ENCODE data around the gene ANKRD39. TPM values are rescaled to one million over a fixed set of nuclear protein-coding genes. Genes with fewer than 3 reads are reported as not detected.
"Not testable (repeated sequence)": the region's sequence is repeated elsewhere in the genome, so short reads cannot be mapped to it uniquely, and the experiment has no call there.

ANKRD39 gene
- total RNA-seq, 1 experiment from 2014 or later = 11.7 TPM

DNA sequence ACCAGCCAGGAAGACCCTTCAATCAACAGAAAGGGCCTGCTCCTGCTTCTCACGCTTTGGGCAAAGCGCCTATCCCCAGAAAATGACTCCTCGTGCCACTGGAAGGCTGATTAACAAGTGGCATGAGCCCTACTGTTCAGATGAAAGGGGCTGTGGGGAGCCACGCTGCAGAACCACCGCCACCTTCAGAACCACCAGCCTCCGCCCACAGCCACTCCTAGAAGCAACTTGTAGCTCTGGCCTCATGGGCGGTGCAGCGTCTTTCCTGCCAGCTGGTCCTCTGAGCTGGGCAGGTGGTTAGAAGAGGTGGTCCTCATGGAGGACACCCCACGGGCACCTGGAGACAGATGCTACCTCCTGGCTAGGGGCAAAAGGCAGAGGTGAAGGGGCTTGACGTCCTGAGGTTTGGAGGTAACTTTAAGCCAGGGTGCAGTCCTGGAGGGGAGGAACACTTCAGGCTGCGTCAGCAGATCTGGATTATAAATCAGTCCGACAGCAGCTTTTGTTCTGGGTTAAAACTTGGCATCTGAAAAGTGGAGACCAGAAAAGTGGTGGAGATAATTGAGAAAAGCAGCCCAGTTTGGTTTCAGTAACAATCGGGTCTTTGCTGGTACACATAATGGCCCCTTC, 12.9 kb upstream of the ANKRD39 start:
- peak; percentile 41 for DNase-seq (ENCODE audit: low read depth)

DNA sequence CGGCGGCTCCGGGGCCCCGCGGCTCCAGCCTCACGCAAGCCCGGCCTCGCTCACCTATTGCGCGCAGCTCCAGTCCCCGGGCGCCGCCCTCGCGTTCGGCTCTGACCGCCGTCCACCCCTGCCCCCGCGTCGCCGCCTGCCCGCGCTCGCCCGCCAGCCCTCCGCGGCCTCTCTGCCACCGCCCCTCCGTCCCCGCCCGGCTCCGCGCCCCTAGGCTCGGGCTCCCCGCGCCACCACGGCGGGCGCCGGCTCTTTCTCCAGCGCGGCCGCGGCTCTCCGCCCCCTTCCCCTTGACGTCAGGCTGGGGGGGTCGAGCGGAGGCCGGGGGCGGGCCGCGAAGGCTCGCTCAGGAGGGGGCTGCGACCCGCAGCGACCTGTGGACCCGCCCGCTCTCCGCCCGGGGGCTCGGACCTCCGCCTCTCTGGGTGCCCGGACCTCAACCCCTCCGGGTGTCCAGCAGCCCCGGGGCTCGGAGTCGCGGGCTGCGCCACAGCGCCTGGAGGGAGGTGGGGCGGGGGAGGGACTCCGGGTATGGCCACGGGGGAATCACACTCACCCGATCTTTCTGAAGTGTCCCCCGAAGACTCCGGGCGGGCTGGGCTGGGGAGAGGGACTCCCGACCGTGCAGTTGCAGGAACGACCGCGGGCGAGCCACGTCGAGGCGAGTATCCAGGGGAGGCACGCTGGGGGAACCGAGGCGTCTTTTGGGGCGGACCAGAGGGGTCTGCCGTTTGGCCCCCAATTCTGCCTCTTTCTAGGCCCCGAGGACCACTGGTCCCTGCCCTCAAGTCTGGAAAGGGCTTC, 12.2 kb upstream of the ANKRD39 start, which contains the start of gene SEMA4C:
Gene SEMA4C (minus strand): TSS at position 259 of the 804 bp plus-strand sequence. CDS start 2,194 bp downstream, outside the sequence.
- DNase-seq (ENCODE audit: low read depth) = peak; percentile 47

DNA sequence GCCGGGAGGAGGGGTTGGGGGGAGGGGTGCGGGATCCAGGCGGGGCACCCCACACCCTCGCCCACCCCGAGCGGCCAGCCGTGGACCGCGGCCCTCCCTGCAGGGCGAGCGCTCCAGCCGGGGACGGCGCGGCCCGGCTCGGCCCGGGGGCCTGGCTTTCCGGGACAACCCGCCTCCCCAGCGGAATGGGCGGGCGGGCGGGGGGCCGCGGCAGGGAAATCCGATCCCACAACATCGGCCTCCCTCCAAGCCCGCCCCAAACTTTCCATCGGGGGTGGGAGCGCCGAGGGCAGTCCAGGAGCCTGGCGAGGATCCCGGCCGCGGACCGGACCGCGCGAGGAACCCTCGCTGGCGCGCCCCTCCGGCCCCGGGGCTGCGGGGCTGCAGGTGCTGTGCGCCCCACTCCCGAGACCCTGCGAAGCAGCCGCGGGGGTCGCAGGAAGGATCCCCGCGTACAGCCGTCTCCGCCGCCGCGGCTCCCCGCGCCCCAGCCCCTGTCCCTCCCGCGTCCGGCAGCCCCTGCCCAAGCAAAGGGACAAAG, 11.5 kb upstream of the ANKRD39 start:
- peak; percentile 70 for DNase-seq (ENCODE audit: low read depth)

DNA sequence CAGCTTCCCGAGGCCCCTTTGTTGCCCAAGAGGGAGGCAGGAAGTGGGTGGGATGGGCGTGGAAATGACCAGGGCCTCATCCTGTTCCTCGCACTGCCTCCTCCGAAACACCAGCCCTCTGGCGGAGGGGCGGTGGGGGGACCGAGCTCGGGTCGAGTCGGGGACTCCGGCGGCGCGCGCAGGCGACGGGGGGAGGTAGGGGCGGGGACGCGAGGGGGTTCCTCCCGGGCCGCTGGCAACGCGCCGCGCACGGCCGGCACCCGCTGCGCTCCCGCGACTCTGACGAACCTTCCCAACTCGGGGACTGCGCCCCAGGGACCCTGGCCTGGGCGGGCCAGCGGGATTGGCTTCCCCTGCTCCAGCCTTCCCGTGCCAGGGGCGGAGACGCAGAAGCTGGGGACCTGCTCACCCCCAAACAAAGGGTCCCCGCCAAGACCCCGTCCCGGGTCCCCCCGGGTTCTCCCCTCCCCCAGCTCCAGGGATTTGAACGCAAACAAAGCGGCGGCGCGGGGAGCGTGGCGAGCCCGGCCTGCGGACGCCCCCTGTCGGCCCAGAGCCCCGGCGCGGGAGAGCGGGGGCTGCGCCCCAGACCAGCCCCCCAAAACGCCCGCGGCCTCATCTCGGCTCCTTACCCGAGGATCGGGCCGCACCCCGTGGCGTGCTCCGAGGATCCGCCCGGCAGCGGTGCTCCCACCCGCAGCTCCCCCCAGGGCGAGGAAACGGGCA, 10.9 kb upstream of the ANKRD39 start:
- peak; percentile 95 for DNase-seq (ENCODE audit: low read depth)

DNA sequence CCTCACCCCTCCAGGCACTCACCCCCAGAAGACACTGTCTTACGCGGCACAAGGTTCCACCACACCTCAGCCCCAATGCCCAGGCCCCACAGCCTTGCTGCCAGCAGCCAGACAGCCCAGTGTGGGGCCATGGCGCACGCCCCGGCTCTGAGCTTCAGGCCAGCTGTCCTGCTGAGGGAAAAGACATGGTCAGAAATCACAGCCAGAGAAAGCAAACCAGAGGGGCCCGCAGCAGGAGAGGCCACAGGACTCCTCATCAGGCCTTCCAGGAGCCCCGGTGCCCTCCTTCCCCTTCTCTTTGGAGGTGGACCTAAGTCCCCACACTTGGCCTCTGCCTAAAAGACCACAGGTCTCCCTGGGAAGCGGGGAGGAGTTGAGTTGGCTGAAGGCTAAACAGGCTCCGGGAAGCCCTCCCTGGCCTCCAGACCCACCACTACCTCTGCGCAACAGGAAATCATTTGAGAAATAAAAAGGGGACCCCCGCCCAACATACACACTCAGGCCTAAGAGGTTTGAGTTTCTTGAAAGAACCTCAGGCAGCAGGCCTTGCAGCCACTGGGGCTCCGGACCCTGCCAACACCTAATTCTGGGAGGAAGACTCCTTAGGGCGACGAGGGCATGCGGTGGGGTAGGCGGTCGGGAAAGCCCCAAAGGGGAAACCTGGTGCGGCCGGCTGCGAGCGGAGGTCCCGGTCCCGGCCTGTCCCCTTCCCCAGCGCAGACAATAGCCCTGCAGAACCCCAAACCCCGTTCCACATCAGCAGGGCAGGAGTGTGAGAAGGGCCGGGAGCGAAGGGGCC, 10.1 kb upstream of the ANKRD39 start:
- no peak for DNase-seq (ENCODE audit: low read depth)

DNA sequence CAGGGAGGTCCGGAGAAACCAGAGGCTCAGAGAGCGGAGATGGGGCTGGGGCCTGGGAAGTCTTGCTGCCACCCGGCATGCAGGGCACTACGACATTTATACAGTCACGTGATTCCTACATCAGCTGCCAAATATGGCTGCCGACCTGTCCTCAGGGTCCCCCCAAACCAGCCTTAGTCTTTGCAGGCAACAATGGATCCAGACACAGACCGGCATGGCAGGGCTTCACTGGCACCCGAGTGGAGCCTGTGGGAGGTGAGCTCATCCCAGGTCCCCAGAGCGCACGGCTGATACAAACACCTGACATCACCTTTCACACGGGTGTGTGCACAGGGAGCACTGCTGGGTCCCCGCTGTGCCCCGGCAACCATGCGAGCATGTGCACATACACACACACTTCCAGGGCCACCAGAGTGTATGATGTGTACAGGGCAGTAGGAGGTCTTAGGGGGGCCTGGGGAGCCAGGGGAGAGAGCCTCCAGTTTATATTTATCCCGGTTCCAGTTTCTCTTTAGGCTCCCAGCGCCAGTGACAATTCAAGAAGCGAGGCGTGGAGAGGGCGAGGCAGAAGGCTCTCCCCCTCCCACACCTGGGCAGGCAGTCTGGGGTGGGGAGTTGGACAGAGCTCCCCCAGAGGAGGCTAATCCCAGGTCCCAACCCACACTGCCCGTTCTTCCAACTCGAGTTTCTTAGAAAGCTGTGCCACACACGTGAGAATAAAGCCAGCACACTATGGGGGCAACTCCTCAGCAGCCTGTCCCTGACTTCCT, 9.4 kb upstream of the ANKRD39 start:
- no peak for DNase-seq (ENCODE audit: low read depth)

DNA sequence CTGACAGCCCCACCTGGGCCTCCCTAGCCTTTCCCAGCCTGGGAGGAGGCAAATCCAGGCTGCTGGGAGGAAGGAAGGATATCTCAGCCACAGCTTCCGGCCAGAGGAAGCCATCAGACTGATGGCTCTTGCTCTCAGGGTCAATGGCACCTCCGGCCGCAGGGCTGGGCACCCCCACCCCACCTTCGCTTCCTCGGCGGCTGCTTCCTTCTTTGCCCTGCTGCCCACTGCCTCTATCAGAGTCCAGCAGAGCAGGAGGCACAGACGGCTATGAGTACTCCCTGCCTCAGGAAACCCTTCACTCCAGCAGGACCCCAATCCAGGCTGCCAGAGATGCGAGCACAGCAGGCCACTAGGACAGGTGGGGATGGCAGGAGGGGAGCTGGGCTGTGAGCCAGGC, 8.8 kb upstream of the ANKRD39 start:
- no peak for DNase-seq (ENCODE audit: low read depth)

DNA sequence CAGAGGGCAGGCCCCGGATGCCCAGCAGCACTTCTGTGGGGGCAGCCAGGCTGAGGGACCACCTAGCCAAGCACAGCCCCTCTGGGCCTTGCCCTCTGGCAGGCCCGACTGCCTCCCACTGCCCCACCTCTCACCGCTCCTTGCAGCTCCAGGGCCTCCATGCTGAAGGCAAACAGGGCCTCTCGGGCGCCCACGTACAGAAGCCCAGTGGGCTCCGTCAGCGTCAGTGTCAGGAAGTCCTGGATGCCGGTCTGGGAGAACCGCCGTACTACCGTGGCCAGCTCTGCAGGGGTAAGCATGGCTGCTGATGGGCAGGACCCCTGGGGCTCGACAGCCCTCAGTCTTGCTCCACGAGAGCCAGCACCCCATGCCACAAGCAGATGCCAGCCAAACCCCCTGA, 8.3 kb upstream of the ANKRD39 start:
- no peak for DNase-seq (ENCODE audit: low read depth)

DNA sequence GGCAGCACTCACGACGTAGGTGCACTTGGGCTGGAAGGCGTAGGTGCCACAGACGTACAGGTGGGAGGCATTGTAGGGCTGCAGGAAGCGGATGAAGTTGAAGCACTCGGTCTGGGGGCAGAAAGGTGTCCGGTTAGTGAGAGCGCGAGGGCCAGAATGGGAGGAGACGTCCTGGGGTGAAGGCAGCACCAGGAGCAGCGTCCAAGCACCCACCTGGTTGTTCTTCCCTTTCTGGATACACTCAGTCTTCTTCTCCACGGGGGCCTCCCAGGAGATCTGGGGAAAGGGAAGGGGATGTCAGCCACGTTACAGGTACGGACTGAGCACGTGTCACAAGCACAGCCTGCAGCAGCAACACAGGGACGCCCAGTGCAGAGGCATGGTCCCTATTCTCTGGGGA, 7.8 kb upstream of the ANKRD39 start:
- no peak for DNase-seq (ENCODE audit: low read depth)

DNA sequence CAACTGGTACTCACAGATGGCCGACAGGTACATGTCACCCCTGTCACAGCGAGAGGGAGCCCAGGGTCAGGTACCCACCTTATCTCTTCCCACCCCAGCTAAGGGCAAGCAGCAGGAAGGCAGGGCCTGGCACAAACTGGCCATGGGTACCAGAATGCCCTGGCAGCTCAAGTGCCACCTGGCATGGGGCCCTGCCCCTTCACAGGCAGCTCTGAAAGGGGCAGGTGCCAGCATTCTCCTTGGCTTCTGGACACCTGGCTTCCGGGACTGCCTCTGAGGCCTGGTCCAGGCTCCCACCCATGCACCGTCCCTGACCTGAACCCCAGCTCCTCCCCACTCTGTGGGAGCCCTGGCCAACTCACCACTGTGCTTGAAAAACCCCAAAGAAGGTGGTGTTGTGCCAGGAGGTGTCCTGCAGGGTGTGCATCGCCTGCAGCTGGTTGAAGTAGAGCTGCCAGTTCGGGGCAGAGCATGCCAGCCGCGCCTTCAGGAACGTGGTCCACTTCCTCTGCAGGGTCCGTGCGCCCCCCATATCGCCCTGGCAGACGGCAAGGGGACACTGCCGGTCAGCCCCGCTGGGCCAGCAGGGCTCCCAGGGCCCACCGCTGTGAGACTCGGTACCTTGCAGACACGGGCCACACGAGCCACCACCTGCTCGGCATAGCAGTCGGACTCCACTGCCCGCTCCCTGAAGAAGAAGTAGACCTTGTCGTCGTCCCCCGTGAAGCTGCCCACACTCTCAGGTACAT, 6.7 kb upstream of the ANKRD39 start:
- DNase-seq (ENCODE audit: low read depth) = no peak

DNA sequence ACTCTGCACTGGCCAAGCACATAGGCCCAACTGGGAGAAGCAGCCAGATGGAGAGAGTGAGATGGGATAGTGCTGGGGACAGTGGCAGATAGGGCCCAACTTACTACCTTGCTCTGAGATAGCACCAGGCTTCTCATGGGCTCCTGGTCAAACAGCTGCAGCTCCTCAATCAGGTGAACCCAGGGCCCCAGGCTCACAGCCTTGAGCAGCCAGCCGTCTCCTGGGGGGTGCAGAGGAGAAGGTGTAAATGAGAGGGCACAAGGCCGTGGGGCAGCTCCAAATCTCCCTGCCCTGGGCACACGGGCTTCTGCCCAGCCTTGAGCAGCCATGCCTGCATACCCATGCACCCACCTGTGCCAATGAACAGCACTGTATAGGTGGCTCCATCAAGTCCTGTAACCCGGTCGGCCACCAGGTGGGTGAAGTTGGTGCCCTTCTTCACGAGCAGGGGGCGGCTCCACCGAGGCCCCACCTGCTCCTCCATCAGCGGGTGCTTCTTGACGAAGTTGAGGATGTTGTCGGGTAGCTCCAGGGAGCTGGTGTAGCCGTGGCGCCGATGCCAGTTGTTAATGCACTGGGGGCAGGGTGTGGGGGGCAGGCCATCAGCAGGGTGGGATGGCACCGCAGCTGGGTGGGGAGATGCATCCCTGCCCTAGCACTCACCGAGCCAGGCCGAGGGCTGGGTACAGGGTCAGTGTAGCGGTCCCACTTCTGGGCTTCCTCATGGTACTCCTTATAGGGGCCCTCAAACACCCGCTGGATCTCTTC, 5.9 kb upstream of the ANKRD39 start:
- DNase-seq (ENCODE audit: low read depth) = no peak

DNA sequence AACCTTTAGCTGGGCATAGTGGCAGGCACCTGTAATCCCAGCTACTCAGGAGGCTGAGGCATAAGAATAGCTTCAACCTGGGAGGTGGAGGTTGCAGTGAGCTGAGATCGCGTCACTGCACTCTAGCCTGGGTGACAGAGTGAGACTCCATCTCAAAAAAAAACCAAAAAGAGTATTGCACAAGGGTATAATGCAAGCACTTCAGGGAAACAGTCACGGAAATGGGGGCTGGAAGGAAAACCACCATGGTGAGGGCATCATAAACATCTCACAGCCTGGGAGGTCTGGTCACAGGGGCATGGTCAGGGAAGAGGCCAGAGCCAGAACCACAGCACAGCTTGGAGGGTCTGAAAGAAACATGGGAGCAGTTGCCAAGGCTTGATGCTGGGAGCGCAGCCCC, 5.2 kb upstream of the ANKRD39 start:
- not testable (repeated sequence) for DNase-seq (ENCODE audit: low read depth)

DNA sequence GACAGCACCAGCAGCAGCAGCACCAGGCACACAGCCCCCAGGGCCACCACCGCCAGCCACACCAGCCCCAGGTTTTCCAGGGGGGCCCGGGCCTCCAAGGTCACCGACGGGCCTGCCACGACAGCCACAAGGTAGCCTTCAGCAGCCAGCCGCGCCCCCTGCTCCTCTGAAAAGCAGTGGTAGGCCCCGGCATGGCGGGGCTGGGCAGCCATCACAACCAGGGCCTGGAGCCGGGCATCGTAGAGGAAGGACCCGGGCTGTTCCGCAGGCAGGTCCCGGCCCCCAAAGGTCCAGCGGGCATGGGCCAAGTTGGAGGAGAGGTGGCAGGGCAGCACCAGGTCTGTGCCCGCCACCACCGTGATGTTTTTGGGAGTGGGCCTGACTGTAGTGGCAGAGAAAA, 3.3 kb upstream of the ANKRD39 start:
- no peak for DNase-seq (ENCODE audit: low read depth)

DNA sequence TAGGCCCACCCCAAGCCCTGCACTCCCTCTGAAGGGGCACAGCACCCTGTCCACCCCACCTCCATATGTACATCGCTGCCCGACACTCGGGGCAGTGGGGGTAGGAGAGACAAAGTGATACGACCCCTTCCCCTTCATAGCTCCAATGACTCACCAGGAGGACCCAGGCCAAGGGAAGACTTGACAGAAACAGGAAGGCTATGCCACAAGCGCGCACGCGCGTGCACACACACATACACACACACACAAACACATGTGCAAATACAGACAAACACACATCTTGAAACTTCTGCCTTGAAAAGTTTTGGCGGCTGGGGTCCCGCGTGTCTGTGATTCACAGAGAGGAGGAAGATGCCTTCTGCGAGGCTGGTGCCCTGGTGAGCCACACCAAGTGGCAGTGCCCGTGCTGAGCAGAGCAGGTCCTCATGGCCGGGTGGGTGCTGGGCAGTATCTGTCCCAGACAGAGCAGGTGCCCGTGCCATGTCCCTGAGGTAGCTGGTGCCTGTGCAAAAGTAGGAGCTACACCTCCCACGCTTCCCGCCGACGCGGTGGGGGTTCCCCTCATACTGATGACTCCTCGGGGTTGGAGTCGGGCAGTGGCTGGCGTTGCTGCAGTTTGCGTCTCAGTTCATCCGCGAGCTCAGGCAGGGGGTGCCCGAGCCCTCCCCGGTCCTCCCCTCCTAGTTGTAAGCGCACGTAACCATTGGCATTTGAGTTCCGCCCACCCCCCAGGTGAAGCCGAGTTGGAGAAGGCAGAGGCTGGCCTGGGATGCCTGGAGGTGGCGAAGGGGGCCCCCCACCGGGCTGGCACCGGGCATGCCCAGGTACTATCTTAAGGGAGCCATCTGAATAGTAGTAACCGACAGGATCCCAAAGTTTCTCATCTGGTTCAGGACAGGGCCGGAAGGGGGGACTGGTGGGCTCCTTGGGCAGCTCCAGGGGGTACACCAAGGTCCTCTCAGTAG, 2.5 kb upstream of the ANKRD39 start:
- no peak for DNase-seq (ENCODE audit: low read depth)

DNA sequence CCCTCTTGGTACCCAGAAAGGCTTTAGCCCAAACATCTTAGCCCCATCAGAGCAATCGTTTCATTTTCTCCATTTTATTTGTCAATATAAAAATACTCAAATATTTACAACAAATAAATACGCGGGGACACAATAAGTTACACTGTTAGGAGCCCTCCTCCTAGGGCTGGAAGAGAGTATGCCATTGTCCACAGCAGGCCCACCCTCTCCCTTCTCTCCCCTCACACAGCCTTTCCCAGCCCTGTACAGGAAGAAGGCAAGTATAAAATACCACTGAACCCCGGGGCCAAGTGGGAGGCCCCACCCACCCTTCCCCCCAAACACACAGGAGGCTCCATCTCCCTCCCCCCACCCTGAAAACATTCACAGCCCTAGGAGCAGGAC, 1.9 kb upstream of the ANKRD39 start:
- no peak for DNase-seq (ENCODE audit: low read depth)

DNA sequence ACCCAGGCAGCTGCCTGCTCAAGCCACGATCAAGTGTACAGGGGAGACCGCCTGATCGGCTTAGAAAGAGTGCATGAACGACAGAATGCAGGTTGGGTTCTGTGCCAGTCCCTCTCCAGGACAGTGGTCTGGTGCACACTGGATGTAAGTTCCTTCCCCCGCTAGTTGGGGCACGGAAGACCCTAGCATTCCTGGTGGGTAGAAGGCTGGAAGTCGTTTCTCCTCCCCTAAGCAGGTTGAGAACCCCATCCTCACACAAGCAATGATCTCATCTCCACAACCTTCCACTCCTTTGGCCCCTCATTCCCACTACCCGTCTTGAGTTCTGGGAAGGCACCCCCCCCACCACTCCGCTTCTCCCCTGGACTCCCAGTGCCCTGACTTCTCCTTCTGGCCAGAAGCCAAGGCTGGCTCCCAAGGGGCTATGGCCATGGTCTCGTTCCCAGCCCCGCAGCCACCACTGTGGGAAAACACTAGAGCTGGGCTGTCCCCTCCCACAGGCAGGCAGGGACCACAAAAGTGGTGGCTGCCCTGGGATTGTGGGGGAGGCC, 1.4 kb upstream of the ANKRD39 start:
- DNase-seq (ENCODE audit: low read depth) = peak; percentile 37

DNA sequence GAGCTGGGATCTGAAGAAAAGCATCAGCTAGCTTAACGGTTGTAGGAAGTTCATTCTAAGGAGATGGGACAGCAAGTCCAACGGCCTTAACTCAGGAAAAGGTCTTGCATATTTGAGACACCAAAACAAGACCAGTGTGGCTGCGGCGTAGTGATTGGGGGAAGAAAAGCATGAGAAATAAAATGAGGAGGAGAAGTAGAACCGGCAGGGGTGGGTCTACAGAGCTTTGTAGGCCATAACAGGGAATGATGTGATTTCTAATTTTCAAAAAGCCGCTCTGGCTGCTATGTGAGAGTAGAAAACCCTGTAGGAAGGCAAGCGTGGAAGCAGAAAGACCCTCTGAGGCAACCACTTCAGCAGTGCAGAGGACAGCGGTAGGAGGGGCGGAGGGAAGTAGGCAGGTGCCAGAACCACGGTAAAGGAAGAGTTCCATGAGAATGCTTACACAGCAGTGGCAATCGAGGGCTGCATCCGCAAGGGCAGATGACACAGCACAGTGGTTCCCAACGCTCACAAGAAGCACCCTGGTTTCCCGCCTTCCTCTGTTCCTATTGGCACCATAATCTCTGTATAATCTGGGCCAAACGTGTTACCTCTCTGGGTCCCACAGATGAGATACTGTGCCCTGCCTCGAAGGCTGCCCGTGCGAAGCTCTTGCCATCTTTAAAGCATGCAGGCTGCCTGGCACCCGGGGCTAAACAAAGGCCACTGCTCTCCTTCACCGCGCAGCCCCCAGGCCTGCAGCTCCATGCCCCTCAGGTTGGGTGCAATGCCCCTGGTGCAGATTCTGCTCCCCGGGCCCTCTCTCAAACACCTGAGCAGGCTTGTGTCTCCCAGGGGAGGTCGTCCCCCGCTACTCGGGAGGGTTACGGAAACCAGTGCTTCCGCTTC, 795 bp downstream of the ANKRD39 start:
- DNase-seq (ENCODE audit: low read depth) = peak; percentile 44

Measured in Daoy (cell line).